Melanocyte of skin (primary cell): ENCODE measurements around the gene CRHR1. TPM values are rescaled to one million over a fixed set of nuclear protein-coding genes. Genes with fewer than 3 reads are reported as not detected.

Experiments used
- total RNA-seq, 2 donors: library from RNA; depleted of rRNA; stranded (reverse); fragments of >200 nt; gene quantifications; 2 replicates each; pipeline ENCODE4 v1.2.3, GENCODE V29; 2012

The CRHR1 gene
- total RNA-seq: not detected

GRCh38 chr17:45784293-45784740, at the start of gene CRHR1:
TSS of gene CRHR1 (plus strand) at chr17:45784320. CDS start at chr17:45784545, 225 bp downstream.

GRCh38 chr17:45844695-45845375, 60.7 kb downstream of the CRHR1 start, which contains the start of gene SPPL2C:
TSS of gene SPPL2C (plus strand) at chr17:45844881. CDS start at chr17:45844907, 26 bp downstream.

Other genes with a start within 250 kb of the CRHR1 start
- gene SPPL2C, start 60.6 kb downstream of the CRHR1 start, total RNA-seq: not detected
- 10 to 100 TPM in 1 of 2 donors, under 1 TPM in 1; 0.33 to 10.3 TPM for gene MAPT, start 110.2 kb downstream of the CRHR1 start, total RNA-seq
- under 1 TPM in 1 of 2 donors, not detected in 1; 0.69 TPM for gene STH, start 214.9 kb downstream of the CRHR1 start, total RNA-seq